NCI-H146 treated with DMSO at 0.1 percent for 48 hours (cell line): ENCODE measurements around the gene MAGI2.

Source experiments
- DNase-seq: peaks from one replicate; lab custom pipeline; 2025; ENCODE audit not compliant: unreplicated experiment; lab: John Stamatoyannopoulos, UW

MAGI2 gene

DNA sequence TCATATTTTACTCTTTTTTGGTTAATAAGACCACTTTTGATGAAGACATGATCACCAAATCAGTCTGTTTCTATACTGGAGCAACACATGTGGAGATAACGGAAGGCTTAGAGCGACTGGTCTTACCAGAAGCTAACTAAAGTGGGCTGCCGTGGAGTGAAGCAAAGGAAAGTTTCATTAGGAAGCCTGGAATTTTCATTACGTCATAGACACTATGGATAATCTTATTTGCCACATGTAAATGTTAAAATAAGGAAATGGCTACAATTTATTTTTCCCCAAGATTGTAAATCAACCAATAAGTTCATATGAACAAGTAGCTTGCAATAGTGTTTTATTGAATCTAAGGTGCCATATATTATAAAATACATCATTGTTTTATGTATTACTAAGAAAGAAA is 1469.5 kb downstream of the MAGI2 start:
- no peak for DNase-seq

DNA sequence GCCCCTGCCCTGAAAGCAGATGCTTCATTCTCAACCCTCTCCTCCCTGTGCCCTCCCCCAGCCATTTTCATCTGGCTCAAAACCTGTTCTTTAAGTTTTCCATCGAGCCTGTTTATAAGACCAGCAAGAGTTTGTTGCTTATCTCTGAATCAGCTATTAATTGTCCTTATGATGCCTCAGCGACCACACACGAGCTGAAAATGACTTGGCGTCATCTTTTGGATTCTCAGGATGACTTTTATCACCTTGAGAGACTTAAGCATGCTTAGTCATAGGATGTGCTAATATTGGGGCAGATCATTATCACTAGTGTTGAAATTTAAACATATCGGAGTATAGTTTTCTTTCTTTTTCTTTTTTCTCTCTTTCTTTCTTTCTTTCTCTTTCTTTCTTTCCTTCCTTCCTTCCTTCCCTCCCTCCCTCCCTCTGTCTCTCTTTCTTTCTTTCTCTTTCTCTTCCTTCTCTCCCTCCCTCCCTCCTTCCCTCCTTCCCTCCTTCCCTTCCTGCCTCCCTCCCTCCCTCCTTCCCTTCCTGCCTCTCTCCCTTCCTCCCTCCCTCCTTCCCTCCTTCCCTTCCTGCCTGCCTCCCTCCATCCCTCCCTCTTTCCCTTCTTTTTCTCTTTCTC is 1470.4 kb downstream of the MAGI2 start:
- DNase-seq, result no peak

DNA sequence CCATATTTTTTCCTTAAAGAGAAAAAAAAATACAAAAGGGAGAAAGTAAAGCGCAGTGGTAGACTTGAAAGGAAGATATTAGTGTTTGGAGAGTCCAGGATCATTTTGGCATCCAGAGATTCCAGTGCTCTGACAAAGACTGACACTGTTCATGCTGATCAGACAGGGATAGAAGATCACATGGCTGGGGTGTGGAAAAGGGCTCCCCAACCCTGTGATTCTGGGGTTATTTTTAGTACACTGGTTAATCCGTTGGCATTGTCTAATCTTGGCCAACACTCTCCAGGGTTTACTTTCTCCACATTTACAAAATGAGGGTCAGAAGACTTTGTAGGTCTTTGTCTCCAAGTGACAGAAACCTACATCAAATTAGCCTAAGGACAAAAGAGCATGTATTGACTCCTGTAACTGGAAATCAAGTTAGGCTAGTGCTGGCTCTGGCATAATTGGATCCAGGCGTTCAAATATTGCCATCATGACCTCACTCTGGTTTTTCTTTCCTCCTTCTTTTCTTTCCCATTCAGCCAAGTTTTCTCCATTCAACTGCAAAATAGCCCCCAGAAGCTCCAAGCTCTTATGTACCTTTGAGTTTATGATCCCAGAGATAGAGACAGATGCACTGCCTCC is 1473.3 kb downstream of the MAGI2 start:
- DNase-seq, result no peak

DNA sequence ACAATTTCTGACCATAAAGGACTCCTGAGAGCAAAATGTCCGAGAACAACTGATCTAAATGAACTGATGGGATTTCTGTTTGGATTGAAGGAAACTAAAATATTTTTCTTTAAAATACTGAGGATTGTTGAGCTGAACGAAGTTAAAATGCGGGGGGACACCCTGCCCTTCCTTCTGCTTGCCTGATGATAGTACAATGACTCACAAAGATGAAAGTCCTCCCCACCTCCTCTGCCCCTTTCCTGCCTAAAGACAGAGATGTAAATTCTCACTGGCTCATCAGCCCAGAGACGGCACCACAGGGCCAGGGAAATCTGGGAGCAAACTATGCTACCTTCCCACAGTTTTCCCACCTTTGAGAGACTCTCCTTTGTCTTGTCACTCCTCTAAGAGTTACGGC is 1474.2 kb downstream of the MAGI2 start:
- DNase-seq, result no peak

- no peak for DNase-seq
These were observed 1477.6 kb downstream of the MAGI2 start for GRCh38 chr7:77975672-77976480.

DNA sequence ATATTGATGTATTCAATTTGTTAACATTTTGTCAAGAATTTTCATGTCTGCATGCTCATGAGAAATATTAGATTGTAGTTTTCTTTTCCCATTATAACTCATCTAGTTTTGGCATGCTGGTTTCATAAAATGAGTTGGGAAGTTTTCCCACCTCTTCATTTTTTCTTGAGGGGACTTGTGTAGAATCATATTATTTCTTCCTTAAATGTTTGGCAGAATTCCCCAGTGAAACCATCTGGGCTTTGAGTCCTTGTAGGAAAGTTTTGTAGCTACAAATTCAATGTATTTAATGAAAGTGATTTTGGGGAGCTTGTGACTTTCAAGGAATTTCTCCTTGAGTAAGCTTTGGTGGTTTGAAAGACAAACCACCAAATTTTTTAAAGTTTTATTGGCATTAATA is 1481.7 kb downstream of the MAGI2 start:
- no peak for DNase-seq

GRCh38 chr7:77967429-77967828 is 1486.0 kb downstream of the MAGI2 start:
- DNase-seq, result no peak
